Measurements from ENCODE around the gene TNN. TPM values are rescaled to one million over a fixed set of nuclear protein-coding genes. Genes with fewer than 3 reads are reported as not detected.

The TNN gene
- total RNA-seq, 1 experiment from 2014 or later: 0.11 TPM

DNA sequence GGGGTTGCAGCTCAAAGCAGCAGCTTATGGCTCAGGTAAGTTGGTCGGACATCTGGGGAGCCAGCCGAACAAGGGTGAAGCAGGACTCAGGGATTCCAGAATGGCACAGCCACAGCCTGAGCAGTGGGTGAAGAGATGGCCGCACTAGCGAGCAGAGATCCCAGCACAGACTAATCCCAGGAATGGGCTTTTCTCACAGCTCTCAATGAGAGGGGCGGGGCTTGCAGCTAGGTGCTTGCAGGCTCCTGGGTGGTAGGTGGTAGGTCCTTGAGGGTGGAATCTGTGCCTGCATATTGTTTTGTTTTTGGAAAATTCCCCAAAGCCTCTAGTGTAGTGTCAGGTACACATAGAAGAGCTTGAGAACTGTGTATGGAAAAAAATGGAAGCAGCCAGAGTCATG is 116.0 kb downstream of the TNN start:
- Histone ChIP-seq H3K27me3 (ENCODE audit: insufficient read depth, low read length) (no peaks in the 10 kb centered on the region), H3K9me3 (ENCODE audit: control insufficient read depth, low read depth, low read length) (no peaks in the 10 kb centered on the region), H3K4ac (ENCODE audit: low read depth, low read length) (no peak overlapping the region), H3K27ac (ENCODE audit: insufficient read length, low read depth, low read length) (no peak overlapping the region), H3K4me2 (ENCODE audit: insufficient read depth, insufficient read length, low read length) (no peak overlapping the region), H3K18ac (ENCODE audit: insufficient read length, low read depth, low read length) (no peak overlapping the region), H2AFZ (ENCODE audit: low read length) (no peak overlapping the region), H2BK20ac (ENCODE audit: low read depth, low read length, poor library complexity, severe bottlenecking) (no peak overlapping the region), H2BK5ac (ENCODE audit: insufficient read length, low read length) (no peak overlapping the region), H3T11ph (ENCODE audit: low read length) (no peak overlapping the region), H3K9ac (ENCODE audit: extremely low read depth, insufficient read length, low read length) (no peak overlapping the region), H3K4me1 (ENCODE audit: insufficient read depth, low read length) (no peaks in the 10 kb centered on the region), H3K79me2 (ENCODE audit: insufficient read depth, low read length) (no peaks in the 10 kb centered on the region), H4K8ac (replicated peaks; ENCODE audit: insufficient read length, low read depth, low read length) (no peak overlapping the region), H3K79me1 (ENCODE audit: insufficient read depth, low read depth, low read length, poor library complexity, severe bottlenecking) (no peaks in the 10 kb centered on the region), H4K20me1 (ENCODE audit: control insufficient read depth, insufficient read depth, insufficient read length) (no peaks in the 10 kb centered on the region), H2AK5ac (ENCODE audit: insufficient read length, low read length) (no peak overlapping the region), H3K23me2 (ENCODE audit: insufficient read length, low read depth, low read length, poor library complexity, severe bottlenecking) (no peaks in the 10 kb centered on the region), H2BK120ac (ENCODE audit: low read depth, low read length, poor library complexity, severe bottlenecking) (no peak overlapping the region), H3K56ac (ENCODE audit: insufficient read length, low read depth, low read length) (no peak overlapping the region), H2BK15ac (ENCODE audit: low read depth, low read length) (no peak overlapping the region), H4K91ac (ENCODE audit: insufficient read length, low read depth, low read length) (no peak overlapping the region), H4K5ac (ENCODE audit: insufficient read length, low read depth, low read length) (no peak overlapping the region), H2BK12ac (ENCODE audit: insufficient read length, low read depth, low read length) (no peak overlapping the region), H3K14ac (ENCODE audit: insufficient read depth, low read length) (no peak overlapping the region; the same call in 1 of the 2 replicates), H3K23ac (ENCODE audit: insufficient read length, low read depth, low read length) (no peak overlapping the region)
- TF ChIP-seq, protein P1, sequence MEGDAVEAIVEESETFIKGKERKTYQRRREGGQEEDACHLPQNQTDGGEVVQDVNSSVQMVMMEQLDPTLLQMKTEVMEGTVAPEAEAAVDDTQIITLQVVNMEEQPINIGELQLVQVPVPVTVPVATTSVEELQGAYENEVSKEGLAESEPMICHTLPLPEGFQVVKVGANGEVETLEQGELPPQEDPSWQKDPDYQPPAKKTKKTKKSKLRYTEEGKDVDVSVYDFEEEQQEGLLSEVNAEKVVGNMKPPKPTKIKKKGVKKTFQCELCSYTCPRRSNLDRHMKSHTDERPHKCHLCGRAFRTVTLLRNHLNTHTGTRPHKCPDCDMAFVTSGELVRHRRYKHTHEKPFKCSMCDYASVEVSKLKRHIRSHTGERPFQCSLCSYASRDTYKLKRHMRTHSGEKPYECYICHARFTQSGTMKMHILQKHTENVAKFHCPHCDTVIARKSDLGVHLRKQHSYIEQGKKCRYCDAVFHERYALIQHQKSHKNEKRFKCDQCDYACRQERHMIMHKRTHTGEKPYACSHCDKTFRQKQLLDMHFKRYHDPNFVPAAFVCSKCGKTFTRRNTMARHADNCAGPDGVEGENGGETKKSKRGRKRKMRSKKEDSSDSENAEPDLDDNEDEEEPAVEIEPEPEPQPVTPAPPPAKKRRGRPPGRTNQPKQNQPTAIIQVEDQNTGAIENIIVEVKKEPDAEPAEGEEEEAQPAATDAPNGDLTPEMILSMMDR (conservative IDR thresholded peaks at IDR 0.05): no peak
- H3K27me3 Mint-ChIP-seq (ENCODE audit: low read depth): no peaks in the 10 kb centered on the region
- peaks cover 14 to 23% of the 10 kb centered on the region in 2 experiments for H3K4me1 Mint-ChIP-seq
- no peak overlapping the region for H3K4me3 Mint-ChIP-seq
- no peaks in the 10 kb centered on the region for H3K36me3 Mint-ChIP-seq (ENCODE audit: insufficient read depth in 1 of 3, low read depth in 3 of 3)
- peak; percentile 59 for DNase-seq
- peak overlapping the region in 1 of 3 experiments; percentile 40; a peak in 1 of 7 replicates for H3K27ac Mint-ChIP-seq
- WGBS (ENCODE audit: extremely low coverage, insufficient read length, low lambda C conversion rate): no CpG with 5 or more reads among the region's 5 CpGs
- no peaks in the 10 kb centered on the region for H3K9me3 Mint-ChIP-seq
